UCSD-AML1 (cell line): ENCODE results near the gene DPT.

Source experiments
- DNase-seq: peaks from one replicate; lab custom pipeline; 2025; ENCODE audit not compliant: unreplicated experiment; lab: John Stamatoyannopoulos, UW

Gene DPT

DNA sequence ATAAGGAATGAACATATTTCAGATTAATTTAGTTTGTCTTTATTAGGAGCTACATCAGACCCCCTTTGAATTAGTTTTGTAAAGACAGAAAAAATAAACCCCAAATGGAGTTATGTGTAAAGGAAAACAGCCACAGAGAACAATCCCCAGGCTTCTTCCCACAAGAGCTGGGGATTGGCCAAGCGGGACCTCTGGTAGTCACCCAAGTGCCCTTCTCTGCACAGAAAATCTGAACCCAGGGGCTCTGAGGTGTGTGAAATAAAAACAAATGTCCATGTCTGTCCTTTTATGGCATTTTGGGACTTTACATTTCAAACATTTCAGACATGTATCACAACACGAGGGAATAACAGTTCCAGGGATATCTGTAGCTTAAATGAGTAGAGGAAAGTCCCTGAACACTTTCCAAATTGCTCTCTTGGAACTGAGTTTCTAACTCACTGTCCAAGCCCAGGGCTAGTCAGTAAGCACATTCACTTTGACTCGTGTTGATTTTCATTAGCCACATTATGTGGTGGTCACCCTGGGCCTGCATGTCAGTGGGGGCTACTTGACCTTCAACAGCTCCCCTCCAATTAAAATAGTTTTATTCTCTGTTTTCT lies 22.5 kb downstream of the DPT start:
- DNase-seq, result no peak

GRCh38 chr1:168700575-168701268 lies 28.3 kb downstream of the DPT start:
- no peak for DNase-seq

- DNase-seq, result no peak
These were observed 30.6 kb downstream of the DPT start for GRCh38 chr1:168698453-168698852.

DNA sequence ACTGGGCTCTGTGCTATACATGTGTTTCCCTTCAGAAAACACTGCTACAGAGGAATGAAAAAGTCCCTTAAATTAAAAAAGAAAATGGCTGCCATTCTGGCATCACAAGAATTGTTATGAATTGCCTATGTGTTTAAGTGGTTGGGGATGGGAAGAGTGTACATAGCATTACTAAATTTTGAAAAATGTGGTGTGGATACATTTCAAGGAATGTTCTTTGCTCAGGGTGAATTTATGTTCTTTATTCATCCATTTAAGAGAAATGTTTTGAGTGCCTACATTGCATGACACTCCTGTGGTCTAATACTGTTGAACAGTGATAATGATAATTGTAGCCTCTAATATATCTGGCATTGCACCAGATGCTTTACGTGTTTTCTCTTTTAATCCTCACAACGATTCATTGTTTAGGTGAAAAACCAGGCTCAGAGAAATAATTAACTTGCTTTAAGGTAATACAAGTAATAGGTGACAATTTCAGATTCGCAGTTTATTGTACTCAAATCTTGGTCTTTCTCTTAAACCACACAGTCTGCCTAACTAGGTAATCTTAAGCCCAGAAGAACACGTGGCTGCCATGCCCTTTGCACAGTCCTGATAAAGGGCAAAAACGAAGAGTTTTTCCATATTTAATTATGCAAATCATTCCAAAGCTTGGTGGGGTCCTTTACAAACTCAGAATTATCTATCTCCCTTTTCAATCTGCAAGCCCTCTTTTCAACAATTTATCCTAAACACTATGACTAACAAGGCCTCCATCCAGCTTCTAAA lies 31.5 kb downstream of the DPT start:
- no peak for DNase-seq

- DNase-seq, result no peak
These were observed 32.8 kb downstream of the DPT start for GRCh38 chr1:168696125-168696760.

DNA sequence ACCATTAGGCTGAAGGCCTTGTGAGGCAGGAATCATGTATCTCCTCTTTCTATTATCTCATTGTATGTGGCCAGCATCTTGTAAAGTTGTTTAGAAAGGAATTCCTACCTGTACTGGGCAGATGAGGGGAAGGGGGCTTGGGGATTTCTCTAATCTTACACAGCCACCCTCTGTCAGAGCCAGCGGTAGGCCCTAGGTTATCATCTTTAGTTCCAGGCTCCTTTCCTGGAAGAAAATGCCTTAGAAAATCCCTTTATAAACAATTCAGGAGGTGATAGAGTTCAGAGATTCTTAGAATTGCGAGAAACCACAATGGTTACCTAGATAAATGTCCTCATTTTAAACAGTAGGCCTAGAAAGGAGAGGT lies 35.2 kb downstream of the DPT start:
- no peak for DNase-seq

- DNase-seq, result no peak
These were observed 35.7 kb downstream of the DPT start for GRCh38 chr1:168693197-168693871.

- no peak for DNase-seq
These were observed 36.5 kb downstream of the DPT start for GRCh38 chr1:168692472-168692871.

DNA sequence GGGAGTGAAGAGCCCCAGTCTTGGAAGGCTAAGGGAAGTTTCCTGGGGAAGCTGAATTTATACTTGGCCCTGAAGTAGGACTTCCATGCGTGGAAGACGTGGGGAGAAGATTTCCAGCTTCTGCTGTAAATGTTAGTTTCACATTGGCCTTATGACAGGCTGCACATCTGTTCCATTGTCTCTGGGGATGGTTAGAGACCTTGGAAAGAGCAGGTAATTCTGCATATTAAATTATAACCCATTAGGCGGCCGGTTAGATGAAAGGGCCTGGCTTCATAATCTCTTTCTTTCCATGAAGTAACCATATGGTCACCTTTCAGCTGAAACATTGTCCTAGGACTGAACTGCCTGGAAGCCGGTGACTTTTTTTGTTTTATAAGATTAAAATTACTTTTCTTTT lies 37.5 kb downstream of the DPT start:
- DNase-seq, result no peak

GRCh38 chr1:168689726-168690602 lies 39.0 kb downstream of the DPT start:
- DNase-seq, result no peak

DNA sequence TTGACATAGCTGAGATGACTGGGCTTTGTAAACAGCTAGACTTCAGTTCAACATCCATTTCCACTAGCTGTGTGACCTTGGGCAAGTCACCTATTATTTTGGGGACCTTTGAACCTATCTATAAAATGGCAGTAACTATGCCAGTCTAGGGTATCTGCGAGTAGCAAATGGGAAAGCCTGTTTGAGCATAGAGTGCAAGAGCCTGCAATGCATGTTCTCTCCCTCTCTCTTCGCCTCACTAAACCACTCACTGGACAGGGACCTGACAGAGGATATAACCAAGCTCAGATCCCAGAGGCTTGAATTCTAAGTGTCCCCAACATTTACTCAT lies 39.7 kb downstream of the DPT start:
- no peak for DNase-seq

- no peak for DNase-seq
These were observed 40.2 kb downstream of the DPT start for GRCh38 chr1:168688644-168689326.

GRCh38 chr1:168687816-168688215 lies 41.2 kb downstream of the DPT start:
- no peak for DNase-seq

GRCh38 chr1:168686666-168687065 lies 42.3 kb downstream of the DPT start:
- DNase-seq, result no peak

- no peak for DNase-seq
These were observed 45.1 kb downstream of the DPT start for GRCh38 chr1:168683871-168684270.

DNA sequence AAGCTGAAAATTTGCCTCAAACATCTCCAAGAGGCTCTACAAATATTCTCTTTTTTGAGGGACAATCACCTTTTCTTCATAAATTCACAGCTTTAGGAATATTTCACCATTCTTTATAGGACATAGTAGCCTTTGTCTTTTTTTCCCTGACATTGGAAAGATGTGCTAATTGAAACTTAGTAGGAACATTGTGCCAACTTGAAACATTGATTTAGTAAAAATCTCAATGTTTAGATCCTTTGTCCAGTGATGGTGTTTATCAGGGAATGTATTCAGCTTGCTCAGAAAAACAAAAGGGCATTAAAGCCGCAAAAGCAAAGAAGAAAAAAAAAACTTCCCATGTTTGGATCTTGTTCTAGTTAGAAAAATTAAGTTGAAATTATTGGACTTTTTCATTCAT lies 52.1 kb downstream of the DPT start:
- no peak for DNase-seq

GRCh38 chr1:168676029-168676812 lies 52.8 kb downstream of the DPT start:
- no peak for DNase-seq

GRCh38 chr1:168673974-168674683 lies 54.9 kb downstream of the DPT start:
- DNase-seq, result no peak
